Measurements from ENCODE around the gene UBTD1. TPM values are rescaled to one million over a fixed set of nuclear protein-coding genes. Genes with fewer than 3 reads are reported as not detected.
A peak's percentile ranks its signal among the peaks of the same experiment; 100 is the strongest.

UBTD1 gene
- total and polyA plus RNA-seq, 8 donors, result 3.9 to 9.0 (median 5.4) TPM

DNA sequence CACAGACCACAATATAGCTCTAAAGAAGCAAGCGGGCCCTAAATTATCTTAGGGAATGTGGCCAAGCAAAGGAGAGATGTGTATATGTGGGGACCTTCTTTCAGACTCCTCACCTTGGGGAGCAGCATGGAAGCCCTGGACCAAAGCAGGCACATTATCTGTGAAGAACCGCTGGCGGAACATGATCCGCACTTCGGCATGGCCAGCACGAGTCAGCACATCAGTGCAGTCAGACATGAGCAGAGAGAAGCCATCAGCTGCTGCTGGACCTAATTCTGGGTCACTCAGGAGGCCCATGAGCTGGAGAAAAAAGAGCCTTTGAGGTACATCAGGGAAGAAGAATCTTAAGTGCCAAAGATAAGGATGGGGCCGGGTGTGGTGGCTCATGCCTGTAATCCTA lies 38.8 kb upstream of the UBTD1 start:
- no peak overlapping the region for H3K27ac ChIP-seq
- no peaks in the 10 kb centered on the region for H3K9me3 ChIP-seq
- DNase-seq (no peak), ATAC-seq (no peak), FAIRE-seq (no peak)
- TF ChIP-seq, protein P1, sequence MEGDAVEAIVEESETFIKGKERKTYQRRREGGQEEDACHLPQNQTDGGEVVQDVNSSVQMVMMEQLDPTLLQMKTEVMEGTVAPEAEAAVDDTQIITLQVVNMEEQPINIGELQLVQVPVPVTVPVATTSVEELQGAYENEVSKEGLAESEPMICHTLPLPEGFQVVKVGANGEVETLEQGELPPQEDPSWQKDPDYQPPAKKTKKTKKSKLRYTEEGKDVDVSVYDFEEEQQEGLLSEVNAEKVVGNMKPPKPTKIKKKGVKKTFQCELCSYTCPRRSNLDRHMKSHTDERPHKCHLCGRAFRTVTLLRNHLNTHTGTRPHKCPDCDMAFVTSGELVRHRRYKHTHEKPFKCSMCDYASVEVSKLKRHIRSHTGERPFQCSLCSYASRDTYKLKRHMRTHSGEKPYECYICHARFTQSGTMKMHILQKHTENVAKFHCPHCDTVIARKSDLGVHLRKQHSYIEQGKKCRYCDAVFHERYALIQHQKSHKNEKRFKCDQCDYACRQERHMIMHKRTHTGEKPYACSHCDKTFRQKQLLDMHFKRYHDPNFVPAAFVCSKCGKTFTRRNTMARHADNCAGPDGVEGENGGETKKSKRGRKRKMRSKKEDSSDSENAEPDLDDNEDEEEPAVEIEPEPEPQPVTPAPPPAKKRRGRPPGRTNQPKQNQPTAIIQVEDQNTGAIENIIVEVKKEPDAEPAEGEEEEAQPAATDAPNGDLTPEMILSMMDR (IDR thresholded peaks at IDR 0.05), result no peak
- peaks cover 14 to 76% (median 41%) of the 10 kb centered on the region in 3 donors for H3K36me3 ChIP-seq
- WGBS, 2 donors, result 76 to 83% methylated on average over 7 of the region's 7 CpGs
- no peaks in the 10 kb centered on the region for H3K27me3 ChIP-seq
- intact Hi-C loops (cut with DNase I), result loop anchor here in 2 of 3 donors (5.0 to 10.0 kb wide), 2 partner anchors 85 to 92 kb away; no protein-coding TSS in a partner anchor
- no peak overlapping the region for H3K4me3 ChIP-seq
- H3K4me1 ChIP-seq, result peaks cover 0 to 2% (median 0%) of the 10 kb centered on the region in 3 donors

DNA sequence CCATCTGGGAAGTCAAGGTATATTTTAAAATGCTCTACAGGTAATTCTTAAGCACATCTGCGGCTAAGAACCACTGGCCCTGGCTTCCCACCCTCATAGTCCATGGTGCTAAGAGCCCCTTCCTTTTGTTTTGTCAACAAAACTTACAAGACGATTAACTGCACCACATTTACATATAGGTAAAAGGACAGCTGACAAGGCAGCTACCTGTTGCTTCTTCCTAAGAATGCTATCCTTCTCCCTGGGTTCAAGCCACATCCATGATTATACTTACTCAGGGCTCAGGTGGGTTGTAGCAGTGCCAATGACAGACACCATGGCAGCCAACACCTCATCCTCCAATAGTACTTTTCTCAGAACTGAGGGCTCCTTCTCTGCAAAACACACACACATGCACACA lies 36.4 kb upstream of the UBTD1 start:
- WGBS, 2 donors, result 89 to 91% methylated on average over 2 of the region's 2 CpGs
- no peak for ATAC-seq
- H3K4me3 ChIP-seq, result no peak overlapping the region
- no peaks in the 10 kb centered on the region for H3K27me3 ChIP-seq
- intact Hi-C loops (cut with DNase I), result loop anchor here in 1 of 3 donors (5.0 kb wide), 1 partner anchor 90 kb away; no protein-coding TSS in a partner anchor
- no peak overlapping the region for H3K27ac ChIP-seq
- H3K36me3 ChIP-seq, result peaks cover 9 to 83% (median 47%) of the 10 kb centered on the region in 3 donors
- DNase-seq, result no peak
- no peak for FAIRE-seq
- H3K4me1 ChIP-seq, result peaks cover 0 to 2% (median 0%) of the 10 kb centered on the region in 3 donors
- no peaks in the 10 kb centered on the region for H3K9me3 ChIP-seq
- TF ChIP-seq, protein P1 (IDR thresholded peaks at IDR 0.05), result no peak

DNA sequence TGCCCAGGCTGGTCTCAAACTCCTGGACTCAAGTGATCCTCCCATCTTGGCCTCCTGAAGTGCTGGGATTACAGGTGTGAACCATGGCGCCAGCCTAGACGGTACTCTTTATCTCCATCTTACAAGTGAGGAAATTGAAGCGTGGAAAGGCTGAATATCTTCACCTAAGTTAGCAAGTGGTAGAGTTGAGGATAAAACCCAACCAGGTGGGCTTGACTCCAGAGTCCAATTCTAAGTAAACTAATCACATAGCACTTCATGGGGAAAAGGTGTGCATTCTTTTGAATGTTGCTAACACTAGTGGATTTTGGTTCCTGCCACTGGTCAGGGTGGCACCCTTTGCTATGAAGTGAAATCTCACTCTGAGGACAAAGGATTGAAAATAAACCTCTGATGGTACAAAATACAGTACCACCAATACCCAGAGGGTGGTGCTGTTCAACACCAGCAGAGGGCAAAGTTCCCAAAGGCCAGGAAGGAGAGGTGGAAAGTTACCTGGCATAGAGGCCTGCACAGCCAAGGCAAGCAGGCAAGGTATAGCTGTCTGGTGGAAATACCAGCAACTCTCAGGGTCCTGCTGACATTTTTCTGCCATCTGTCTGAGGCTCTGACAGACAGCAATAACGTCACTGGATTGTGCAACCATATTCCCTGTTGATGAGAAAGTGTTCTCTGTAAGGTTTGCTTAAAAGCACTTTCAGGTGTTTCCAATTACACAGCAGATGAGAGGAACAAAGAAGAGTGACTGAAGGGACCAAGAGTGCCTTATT lies 35.2 kb upstream of the UBTD1 start:
- peak; percentile 83 to 97 (median 92) for ATAC-seq
- 55 to 62% methylated on average over 4 of the region's 4 CpGs for WGBS, 2 donors
- peak in 4 of 6 donors; percentile 45 to 64 (median 48) for DNase-seq
- H3K4me3 ChIP-seq, result no peak overlapping the region
- H3K4me1 ChIP-seq, result peaks cover 0 to 2% (median 0%) of the 10 kb centered on the region in 3 donors
- no peaks in the 10 kb centered on the region for H3K27me3 ChIP-seq
- intact Hi-C loops (cut with DNase I), result loop anchor here in 1 of 3 donors (5.0 kb wide), 1 partner anchor 89 kb away; no protein-coding TSS in a partner anchor
- H3K36me3 ChIP-seq, result peaks cover 6 to 77% (median 48%) of the 10 kb centered on the region in 3 donors
- peak overlapping the region in 1 of 4 donors; percentile 12 for H3K27ac ChIP-seq
- FAIRE-seq, result no peak
- H3K9me3 ChIP-seq, result no peaks in the 10 kb centered on the region
- TF ChIP-seq, protein P1 (IDR thresholded peaks at IDR 0.05), result peak; percentile 50 to 80 (median 78)

DNA sequence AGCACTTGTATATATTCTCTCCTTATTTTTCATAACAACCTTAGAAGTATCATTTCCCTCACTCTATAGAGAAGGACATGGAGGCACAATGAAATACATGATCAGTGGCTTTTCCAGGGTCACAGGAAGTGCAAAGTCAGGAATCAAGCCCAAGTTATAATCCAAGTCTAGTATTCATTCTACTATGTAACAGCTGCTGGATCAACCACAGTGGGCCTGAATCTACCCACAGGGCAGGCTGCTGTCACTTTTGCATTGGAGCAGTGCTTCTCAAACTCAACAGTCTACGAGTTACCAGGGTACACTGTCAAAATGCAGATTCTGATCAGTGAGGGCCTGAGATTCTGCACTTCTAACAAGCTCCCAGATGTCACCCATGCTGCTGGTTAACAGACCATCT lies 34.5 kb upstream of the UBTD1 start:
- no peak for DNase-seq
- intact Hi-C loops (cut with DNase I), result loop anchor here in 1 of 3 donors (5.0 kb wide), 1 partner anchor 88 kb away; no protein-coding TSS in a partner anchor
- FAIRE-seq, result no peak
- ATAC-seq, result no peak
- peaks cover 0 to 2% (median 0%) of the 10 kb centered on the region in 3 donors for H3K4me1 ChIP-seq
- H3K27me3 ChIP-seq, result no peaks in the 10 kb centered on the region
- H3K36me3 ChIP-seq, result peaks cover 6 to 77% (median 48%) of the 10 kb centered on the region in 3 donors
- H3K4me3 ChIP-seq, result no peak overlapping the region
- no peaks in the 10 kb centered on the region for H3K9me3 ChIP-seq
- H3K27ac ChIP-seq, result peak overlapping the region in 1 of 4 donors; percentile 12
- 51 to 71% methylated on average over 1 of the region's 1 CpG for WGBS, 2 donors
- TF ChIP-seq, protein P1 (IDR thresholded peaks at IDR 0.05), result no peak
